Prostate gland (tissue), 2 donors: Measurements from ENCODE around the gene CADPS2.

Source experiments
- CTCF ChIP-seq, 4 experiments: fragments of 200-600 bp in 2 of 4; fragments of 450-650 bp in 2 of 4; sonication (generic) in 2 of 4; IDR thresholded peaks; 1 replicate in 3 of 4; 2 replicates in 1 of 4; pipeline ENCODE4 v1.5.1; 2016 to 2019; ENCODE audit warnings: antibody characterized with exemption in 4 of 4, mild to moderate bottlenecking in 2 of 4, moderate library complexity in 2 of 4
- POLR2A ChIP-seq: fragments of 450-650 bp; IDR thresholded peaks from one replicate; pipeline ENCODE4 v1.6.1; 2016; ENCODE audit warnings: antibody characterized with exemption, mild to moderate bottlenecking
- POLR2AphosphoS5 ChIP-seq: sonication (generic); formaldehyde crosslinking; IDR thresholded peaks from one replicate; pipeline ENCODE4 v1.6.1; 2017; ENCODE audit warnings: antibody characterized with exemption

DNA sequence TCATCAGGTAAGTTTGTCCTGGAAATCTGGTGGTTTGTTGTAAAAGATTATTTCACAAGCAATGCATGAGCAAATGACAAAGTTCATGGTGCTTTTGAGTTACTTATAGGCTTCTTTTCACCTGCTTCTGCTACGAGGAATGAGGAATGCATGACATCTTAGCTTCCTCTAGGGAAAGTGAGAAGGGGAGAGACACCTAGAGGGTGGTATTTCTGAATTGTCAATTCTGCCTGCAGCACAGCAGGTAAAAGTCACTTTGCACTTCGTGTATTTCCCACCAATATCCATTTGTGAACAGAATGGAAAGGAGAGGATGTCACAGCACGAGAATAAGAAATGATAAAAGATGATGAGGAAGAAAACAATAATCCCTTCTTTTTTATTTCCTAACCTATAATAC, 428.3 kb downstream of the CADPS2 start:
- TF ChIP-seq CTCF (IDR thresholded peaks at IDR 0.05) (no peak), POLR2A (no peak), POLR2AphosphoS5 (no peak)
